NCI-H2196 treated with DMSO at 0.1 percent for 48 hours (cell line): ENCODE data around the gene WDR37.

Experiments
- DNase-seq: peaks from one replicate; lab custom pipeline; 2025; ENCODE audit not compliant: unreplicated experiment; lab: John Stamatoyannopoulos, UW

The WDR37 gene

DNA sequence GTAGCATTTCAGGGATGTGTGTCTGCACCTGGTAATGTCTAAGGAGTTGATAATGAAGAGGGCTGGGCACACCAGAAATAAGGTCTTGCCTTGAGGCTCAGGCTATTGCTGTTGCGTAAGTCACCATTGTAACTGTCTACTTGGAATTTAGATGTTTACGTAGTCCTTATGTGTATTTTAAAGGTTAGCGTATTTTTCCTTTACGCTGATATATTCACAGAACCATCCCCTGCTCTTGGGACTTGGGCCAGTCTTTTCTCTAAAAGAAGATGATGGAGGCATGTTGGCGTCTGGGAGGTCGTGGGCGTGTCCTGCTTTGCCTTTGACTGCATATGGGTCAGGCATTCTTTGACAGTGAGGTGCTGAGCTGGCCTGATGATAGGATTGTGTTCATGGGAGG, 14.7 kb downstream of the WDR37 start:
- no peak for DNase-seq

- no peak for DNase-seq
These were observed 18.0 kb downstream of the WDR37 start for GRCh38 chr10:1074052-1074747.

DNA sequence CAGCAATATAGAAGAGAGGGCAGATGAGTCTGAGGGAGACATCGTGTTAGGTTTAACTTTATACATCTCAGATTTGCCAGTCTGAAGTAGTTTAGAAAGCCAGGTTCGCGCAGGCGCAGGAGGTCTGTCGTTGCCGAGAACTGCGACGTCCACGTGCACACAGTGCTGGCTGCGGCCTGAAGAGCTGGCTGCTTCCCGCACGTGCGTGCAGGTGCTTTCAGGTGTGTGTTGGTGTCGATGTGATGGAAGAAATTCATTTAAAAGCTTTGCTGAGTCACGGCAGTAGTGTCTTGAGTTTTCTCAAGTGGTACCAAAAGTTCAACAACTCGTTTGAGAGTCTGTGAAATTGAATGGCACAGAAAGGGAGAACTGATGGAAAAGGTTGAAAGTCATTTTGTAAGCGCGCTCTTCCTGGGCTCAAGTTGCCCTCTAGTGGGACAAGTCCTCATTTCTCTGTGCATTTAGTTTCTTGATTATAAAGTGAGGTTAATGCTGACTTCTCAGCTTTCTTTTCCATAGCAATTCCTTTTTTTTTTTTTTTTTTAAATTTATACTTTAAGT, 18.6 kb downstream of the WDR37 start:
- DNase-seq, result no peak

- no peak for DNase-seq
These were observed 22.5 kb downstream of the WDR37 start for GRCh38 chr10:1078668-1079067.

GRCh38 chr10:1083581-1083980, 27.4 kb downstream of the WDR37 start:
- DNase-seq, result no peak

- no peak for DNase-seq
These were observed 28.1 kb downstream of the WDR37 start for GRCh38 chr10:1084011-1084950.

DNA sequence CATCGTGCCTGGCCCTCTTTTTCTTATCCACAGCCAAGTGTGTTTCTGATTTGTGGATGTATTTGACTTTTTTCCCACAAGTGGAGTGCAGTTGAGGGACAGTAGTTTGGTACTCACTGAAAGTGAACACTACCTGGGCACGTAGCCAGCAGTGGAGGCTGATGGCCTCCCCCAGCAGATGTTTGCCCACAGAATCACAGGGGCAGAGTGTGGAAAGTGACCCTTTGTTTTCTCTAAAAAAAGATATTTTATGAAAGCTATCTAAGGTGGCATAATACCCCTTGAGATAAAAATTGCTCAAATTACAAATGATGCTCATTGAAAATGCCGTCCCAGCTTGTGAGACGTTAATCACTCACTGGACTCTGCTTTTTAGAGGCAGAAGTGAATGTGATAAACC, 29.1 kb downstream of the WDR37 start:
- DNase-seq, result no peak

- DNase-seq, result no peak
These were observed 30.6 kb downstream of the WDR37 start for GRCh38 chr10:1086787-1087186.

DNA sequence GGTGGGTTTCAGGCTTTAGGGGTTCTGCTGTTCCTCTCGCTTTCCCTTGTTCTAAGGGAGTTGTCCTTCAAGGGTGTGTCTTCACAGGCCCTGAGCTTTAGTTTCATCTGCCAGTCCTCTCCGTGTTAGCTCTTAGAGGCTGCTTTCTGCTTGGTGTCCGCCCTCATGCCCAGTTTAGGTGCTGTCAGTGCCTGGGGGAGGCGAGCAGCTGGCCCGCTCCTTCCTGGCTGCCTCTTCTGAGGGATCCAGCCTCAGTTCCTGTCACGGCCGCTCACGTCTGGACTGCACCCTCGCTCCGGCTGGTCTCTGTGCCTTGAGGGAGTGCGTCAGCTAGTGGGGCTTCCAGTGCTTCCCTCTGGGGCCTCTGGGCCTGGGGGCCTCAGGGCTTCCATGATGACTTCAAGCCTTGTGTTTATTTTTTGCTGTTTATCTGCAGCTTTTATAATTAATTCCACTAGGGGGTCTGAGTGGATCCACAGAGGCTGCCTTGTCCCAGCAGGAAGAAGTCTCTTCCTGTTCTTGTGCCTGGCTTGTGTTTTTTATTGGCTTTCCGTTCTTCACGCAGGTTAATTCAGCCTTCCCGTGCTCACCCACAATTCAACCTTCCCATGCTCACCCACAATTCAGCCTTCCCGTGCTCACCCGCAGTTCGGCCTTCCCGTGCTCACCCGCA, 33.0 kb downstream of the WDR37 start:
- DNase-seq, result no peak

DNA sequence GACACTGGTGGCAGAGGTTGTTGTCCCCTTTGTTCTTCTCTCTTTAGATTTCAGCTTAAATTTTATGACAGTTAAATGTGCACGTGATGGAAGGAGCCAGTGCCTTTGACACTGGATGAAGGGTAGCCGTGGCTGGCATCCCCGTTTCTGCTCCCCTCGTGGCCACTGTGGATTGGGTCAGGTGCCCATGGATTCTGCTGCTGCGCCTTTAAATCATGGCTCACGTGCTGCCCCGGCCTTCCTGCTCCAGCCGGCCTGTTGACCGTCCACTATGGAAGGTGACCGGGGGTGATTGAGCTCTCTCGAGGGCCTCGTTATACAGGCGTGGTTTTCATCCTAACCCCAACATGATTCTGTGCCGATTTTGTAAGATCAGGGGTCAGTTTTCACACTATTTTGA, 34.5 kb downstream of the WDR37 start:
- DNase-seq, result no peak

DNA sequence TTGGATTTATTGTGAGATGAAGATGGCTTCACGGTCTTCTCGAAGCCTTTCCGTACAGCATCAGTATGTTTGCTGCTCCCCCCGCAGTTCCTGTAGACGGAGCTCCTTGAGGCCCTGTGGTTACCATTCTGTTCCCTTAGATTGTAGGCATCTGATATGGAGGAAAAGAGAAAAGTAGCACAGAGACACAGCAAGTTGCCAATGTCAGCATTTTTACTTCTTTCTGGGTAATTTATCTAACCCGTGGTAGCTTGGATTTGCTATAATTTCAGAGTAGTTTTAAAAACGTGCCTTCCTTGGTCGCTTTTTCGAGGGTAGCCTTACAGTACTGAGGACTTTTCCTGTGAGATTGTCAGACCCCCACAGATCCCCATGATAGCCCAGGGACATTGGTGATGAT, 37.5 kb downstream of the WDR37 start:
- no peak for DNase-seq

DNA sequence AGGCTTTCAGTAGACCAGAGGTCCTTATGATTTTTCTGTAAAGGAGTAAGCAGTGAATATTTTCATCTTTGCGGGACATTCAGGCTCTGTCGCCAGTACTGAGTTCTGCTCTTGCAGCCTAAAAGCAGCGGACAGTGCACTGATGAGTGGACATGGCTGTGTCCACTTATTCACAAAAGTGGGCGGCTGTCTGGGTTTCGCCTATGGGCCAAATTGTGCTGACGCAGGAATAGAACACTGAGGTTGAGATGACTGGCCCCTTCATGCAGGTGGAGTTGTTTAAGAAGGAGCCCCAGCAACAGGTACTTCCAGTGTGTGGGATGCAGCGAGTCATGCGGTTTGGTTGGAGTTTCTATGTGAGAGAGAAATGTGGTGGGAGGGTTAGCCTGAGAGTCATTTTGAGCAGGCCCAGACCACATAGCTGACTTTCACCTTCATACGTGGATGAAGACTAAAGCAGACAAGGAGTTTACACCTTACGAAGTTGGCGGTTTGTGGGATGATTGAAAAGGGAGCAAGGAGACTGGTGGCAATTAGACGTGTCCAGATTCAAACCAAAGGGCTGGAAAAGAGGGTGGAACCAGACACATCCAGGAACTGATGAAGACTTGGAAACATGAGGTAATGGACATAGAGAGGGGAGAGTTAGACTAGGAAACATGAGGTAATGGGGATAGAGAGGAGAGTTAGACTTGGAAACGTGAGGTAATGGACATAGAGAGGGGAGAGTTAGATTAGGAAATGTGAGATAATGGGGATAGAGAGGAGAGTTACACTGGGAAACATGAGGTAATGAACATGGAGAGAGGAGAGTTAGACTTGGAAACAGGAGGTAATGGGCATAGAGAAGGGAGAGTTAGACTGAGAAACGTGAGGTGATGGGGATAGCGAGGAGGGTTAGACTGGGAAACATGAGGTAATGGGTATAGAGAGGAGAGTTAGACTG, 38.2 kb downstream of the WDR37 start:
- DNase-seq, result no peak

DNA sequence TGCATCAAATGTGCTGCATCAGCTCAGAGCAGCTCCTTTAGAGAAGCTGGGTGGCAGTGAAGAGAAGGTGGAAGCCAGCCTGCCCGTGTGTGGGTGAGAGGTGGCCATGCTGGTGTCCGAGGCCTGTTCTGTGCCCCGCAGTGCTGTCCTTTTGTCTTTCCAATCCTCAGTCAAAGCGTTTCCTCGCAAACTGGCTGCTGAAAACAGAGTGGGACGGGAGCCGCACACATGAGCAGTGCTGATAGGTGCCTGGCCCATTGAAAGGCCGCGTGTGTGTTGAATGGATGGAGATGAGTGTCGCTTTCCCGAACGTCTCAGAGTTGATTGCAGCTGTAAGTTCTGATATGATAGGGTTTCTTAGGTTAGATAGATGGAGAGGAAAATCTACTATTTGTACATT, 39.3 kb downstream of the WDR37 start:
- DNase-seq, result no peak

DNA sequence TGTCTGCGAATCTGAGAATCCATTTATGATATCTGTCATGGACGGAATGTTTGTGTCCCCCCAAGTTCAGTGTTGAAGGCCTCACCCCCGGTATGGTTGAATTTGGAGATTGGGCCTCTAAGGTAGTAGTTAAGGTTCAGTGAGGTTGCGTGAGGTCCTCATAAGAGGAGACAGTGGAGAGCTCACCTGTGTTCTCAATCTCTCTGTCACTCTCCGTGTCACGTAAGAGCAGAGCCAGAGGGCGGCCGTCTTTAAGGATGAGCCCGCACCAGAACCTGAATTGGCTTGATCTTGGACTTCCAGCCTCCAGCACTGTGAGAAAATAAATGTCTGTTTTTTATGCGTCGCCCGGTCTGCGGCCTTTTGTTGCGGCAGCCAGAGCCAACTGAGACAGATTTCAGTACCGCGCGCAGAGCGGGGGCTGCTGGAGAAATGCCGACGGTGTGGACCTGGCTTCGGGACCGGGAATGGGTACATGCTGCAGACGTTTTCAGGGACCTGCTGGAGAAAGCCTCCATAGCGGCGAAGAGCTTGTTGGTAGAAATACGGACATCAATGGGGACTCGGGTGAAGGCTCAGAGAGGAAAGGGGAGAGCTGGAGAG, 40.2 kb downstream of the WDR37 start:
- DNase-seq, result no peak

GRCh38 chr10:1097436-1097835, 41.3 kb downstream of the WDR37 start:
- no peak for DNase-seq

DNA sequence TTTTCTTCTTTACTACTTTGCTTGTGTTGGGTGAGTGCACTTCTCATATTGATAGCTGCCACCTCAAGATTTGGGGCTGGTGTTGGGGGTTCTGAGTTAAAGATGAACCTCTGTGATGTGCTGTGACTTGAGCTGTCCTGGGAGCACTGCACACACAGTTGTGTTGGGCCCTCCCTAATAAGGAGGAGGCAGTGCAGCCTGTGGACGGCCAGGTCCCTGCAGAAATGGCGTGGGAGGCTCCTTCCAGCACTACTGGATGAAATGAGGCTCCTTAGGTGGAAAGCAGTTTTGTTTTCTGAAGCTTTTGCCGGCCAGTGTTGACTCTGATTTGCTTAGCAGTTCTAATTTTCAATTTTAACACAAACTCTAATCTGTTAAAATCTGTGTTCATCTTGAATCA, 44.0 kb downstream of the WDR37 start:
- no peak for DNase-seq

DNA sequence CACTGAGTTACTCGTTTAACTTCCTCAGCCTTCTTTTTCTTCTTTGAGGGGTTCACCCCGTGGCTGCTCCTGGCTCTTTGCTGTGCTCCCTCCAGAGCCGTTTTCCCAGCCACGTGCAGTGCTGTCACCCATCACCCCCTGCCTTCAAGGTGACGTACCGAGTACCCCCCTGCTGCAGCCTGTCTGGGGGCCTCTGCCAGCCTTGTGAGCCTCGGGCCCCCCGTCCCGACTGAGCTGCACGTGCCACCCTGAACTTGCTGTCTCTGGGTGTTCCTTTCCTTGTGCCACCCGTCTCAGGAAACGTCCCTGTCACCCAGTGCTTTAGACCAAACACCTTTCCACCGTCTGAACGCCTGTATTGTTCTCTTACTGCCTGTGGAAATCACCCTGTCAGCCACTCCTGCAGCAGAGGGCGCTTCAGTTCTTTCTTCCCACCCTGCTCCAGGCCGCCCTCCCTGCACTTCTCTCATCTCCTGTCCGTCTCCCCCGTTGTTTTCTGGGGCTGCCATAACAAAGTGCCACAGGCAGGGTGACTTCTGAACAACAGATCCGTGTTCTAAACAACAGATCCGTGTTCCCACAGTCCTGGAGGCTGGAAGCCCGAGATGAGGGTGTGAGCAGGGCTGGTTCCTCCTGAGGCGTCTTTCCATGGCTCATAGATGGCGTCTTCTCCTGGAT, 44.6 kb downstream of the WDR37 start:
- no peak for DNase-seq

- DNase-seq, result no peak
These were observed 45.8 kb downstream of the WDR37 start for GRCh38 chr10:1101946-1102345.

DNA sequence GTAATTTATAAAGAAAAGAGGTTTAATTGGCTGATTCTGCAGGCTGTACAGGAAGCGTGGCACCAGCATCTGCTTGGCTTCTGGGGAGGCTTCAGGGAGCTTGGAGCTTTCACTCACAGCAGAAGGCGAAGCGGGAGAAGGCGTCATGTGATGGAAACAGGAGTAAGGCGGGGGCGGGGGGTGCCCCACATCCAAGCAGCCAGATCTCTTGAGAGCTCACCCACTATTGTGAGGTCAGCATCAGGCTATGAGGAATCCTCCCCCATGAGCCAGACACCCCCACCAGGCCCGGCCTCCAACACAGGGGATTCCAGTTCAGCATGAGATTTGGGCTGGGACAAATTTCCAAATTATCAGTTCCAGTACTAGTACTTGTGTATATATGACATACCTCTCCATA, 46.2 kb downstream of the WDR37 start:
- DNase-seq, result no peak
